ENCODE data around the gene TPP2. TPM values are rescaled to one million over a fixed set of nuclear protein-coding genes. Genes with fewer than 3 reads are reported as not detected.

TPP2 gene
- total RNA-seq, 1 experiment from 2014 or later: 36.7 TPM

DNA sequence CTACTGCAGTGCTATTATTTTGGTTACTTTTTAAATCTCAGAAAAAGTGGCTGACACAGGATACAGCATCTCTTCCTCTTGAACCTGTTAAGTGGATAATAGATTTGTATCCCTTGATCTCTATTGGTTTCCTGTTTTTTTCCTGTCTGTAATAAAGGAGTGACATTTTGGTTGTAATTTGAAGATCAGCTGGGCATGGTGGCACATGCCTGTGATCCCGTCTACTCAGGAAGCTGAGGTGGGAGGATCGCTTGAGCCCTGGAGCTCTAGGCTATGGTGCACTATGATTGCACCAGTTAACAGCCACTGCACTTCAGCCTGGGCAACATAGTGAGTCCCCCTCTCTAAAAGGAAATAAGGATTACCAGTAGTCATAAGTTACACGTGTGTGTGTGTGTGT lies 51.3 kb downstream of the TPP2 start:
- ChIA-PET RAD21 (ENCODE audit: low non-redundant PET in 1 of 2, low total read pairs in 2 of 2, uncharacterized antibody in 2 of 2, unreplicated experiment in 2 of 2) (no interaction called here), CTCF (no interaction called here), POLR2A (no interaction called here)
- Histone ChIP-seq H3K36me3 (ENCODE audit: control insufficient read depth in 1 of 2, insufficient read depth in 2 of 2, low read length in 2 of 2) (peaks cover 31 to 56% of the 10 kb centered on the region in 2 experiments), H3K9me2 (ENCODE audit: insufficient read depth) (no peaks in the 10 kb centered on the region), H3K27me3 (ENCODE audit: insufficient read depth, low read length) (no peaks in the 10 kb centered on the region), H3K9ac (ENCODE audit: low read length) (no peak overlapping the region), H3K4me3 (replicated peaks in 1 of 2; ENCODE audit: low read depth in 1 of 2, low read length in 2 of 2) (no peak overlapping the region), H3K79me2 (ENCODE audit: insufficient read depth, low read length) (no peaks in the 10 kb centered on the region), H4K20me1 (ENCODE audit: insufficient read depth) (no peaks in the 10 kb centered on the region), H3K27ac (ENCODE audit: low read depth, low read length) (no peak overlapping the region), H3K4me1 (ENCODE audit: control insufficient read depth in 1 of 2, insufficient read depth in 2 of 2, low read length in 2 of 2) (no peaks in the 10 kb centered on the region), H3K4me2 (ENCODE audit: low read length) (no peak overlapping the region), H2AFZ (ENCODE audit: low read depth, low read length, poor library complexity, severe bottlenecking) (no peak overlapping the region), H3K9me3 (ENCODE audit: control insufficient read depth in 1 of 2, insufficient read depth in 1 of 2, low read depth in 1 of 2, low read length in 2 of 2) (no peaks in the 10 kb centered on the region)
- intact Hi-C loops (cut with micrococcal nuclease): no loop called here
- no peak for ATAC-seq
- BruUV-seq (replicated peaks): no TSS peak
- TF ChIP-seq FOSL1 (IDR thresholded peaks at IDR 0.05; ENCODE audit: low read depth): no peak
- TF ChIP-seq SRF (IDR thresholded peaks at IDR 0.05; ENCODE audit: low read depth): no peak
- TF ChIP-seq JUND (IDR thresholded peaks at IDR 0.05): no peak
- no peak for TF ChIP-seq EGR1 (IDR thresholded peaks at IDR 0.05; ENCODE audit: low read depth)
- TF ChIP-seq, protein P1, sequence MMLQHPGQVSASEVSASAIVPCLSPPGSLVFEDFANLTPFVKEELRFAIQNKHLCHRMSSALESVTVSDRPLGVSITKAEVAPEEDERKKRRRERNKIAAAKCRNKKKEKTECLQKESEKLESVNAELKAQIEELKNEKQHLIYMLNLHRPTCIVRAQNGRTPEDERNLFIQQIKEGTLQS (IDR thresholded peaks at IDR 0.05): no peak
- no peak for TF ChIP-seq CEBPB (IDR thresholded peaks at IDR 0.05; ENCODE audit: low read depth)
- no peak for TF ChIP-seq CBX3 (IDR thresholded peaks at IDR 0.05; ENCODE audit: low read depth)
- no peak for TF ChIP-seq TCF7L2 (IDR thresholded peaks at IDR 0.05; ENCODE audit: borderline replicate concordance, extremely low read depth, insufficient read depth, insufficient read length)
- no peak for TF ChIP-seq ZFX (IDR thresholded peaks at IDR 0.05)
- no peak for TF ChIP-seq RAD21 (IDR thresholded peaks at IDR 0.05; ENCODE audit: low read depth)
- TF ChIP-seq EZH2 (IDR thresholded peaks at IDR 0.05): no peak
- TF ChIP-seq, protein P2, sequence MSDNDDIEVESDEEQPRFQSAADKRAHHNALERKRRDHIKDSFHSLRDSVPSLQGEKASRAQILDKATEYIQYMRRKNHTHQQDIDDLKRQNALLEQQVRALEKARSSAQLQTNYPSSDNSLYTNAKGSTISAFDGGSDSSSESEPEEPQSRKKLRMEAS (IDR thresholded peaks at IDR 0.05): no peak
- no peak for TF ChIP-seq POLR2A (IDR thresholded peaks at IDR 0.05; ENCODE audit: borderline replicate concordance, extremely low read depth, insufficient read depth, insufficient read length)
- no peak for TF ChIP-seq ZNF274 (IDR thresholded peaks at IDR 0.05; ENCODE audit: low read depth, low read length)
- TF ChIP-seq EZH2phosphoT487 (IDR thresholded peaks at IDR 0.05; ENCODE audit: borderline replicate concordance): no peak
- TF ChIP-seq, protein P3, sequence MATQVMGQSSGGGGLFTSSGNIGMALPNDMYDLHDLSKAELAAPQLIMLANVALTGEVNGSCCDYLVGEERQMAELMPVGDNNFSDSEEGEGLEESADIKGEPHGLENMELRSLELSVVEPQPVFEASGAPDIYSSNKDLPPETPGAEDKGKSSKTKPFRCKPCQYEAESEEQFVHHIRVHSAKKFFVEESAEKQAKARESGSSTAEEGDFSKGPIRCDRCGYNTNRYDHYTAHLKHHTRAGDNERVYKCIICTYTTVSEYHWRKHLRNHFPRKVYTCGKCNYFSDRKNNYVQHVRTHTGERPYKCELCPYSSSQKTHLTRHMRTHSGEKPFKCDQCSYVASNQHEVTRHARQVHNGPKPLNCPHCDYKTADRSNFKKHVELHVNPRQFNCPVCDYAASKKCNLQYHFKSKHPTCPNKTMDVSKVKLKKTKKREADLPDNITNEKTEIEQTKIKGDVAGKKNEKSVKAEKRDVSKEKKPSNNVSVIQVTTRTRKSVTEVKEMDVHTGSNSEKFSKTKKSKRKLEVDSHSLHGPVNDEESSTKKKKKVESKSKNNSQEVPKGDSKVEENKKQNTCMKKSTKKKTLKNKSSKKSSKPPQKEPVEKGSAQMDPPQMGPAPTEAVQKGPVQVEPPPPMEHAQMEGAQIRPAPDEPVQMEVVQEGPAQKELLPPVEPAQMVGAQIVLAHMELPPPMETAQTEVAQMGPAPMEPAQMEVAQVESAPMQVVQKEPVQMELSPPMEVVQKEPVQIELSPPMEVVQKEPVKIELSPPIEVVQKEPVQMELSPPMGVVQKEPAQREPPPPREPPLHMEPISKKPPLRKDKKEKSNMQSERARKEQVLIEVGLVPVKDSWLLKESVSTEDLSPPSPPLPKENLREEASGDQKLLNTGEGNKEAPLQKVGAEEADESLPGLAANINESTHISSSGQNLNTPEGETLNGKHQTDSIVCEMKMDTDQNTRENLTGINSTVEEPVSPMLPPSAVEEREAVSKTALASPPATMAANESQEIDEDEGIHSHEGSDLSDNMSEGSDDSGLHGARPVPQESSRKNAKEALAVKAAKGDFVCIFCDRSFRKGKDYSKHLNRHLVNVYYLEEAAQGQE (IDR thresholded peaks at IDR 0.05; ENCODE audit: low read depth): no peak
- no peak for TF ChIP-seq SIN3A (IDR thresholded peaks at IDR 0.05; ENCODE audit: low read depth)
- no peak for TF ChIP-seq ELF1 (IDR thresholded peaks at IDR 0.05; ENCODE audit: borderline replicate concordance, low read depth)
- TF ChIP-seq SP1 (IDR thresholded peaks at IDR 0.05; ENCODE audit: low read depth): no peak
- TF ChIP-seq, protein P4, sequence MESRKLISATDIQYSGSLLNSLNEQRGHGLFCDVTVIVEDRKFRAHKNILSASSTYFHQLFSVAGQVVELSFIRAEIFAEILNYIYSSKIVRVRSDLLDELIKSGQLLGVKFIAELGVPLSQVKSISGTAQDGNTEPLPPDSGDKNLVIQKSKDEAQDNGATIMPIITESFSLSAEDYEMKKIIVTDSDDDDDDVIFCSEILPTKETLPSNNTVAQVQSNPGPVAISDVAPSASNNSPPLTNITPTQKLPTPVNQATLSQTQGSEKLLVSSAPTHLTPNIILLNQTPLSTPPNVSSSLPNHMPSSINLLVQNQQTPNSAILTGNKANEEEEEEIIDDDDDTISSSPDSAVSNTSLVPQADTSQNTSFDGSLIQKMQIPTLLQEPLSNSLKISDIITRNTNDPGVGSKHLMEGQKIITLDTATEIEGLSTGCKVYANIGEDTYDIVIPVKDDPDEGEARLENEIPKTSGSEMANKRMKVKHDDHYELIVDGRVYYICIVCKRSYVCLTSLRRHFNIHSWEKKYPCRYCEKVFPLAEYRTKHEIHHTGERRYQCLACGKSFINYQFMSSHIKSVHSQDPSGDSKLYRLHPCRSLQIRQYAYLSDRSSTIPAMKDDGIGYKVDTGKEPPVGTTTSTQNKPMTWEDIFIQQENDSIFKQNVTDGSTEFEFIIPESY (IDR thresholded peaks at IDR 0.05; ENCODE audit: extremely low read depth, insufficient replicate concordance, low read length): no peak
- no peak for DNase-seq (ENCODE audit: low read depth, low spot score)
